Sciatic nerve (tissue), 2 donors: ENCODE measurements around the gene LY6G6D. TPM values are rescaled to one million over a fixed set of nuclear protein-coding genes. Genes with fewer than 3 reads are reported as not detected.
A peak's percentile ranks its signal among the peaks of the same experiment; 100 is the strongest.

Experiments used
- ATAC-seq: fragments of 200-7000 bp; cut with Tn5 transposase; one replicate; pipeline ENCODE4 v1.9.1; 2020; ENCODE audit warnings: mild to moderate bottlenecking, moderate library complexity
- DNase-seq: peaks from one replicate; pipeline ENCODE4 v3.0.0-alpha.2; 2020; ENCODE audit warnings: low spot score
- intact Hi-C: fragments of 100-400 bp; cut with DNase I; formaldehyde crosslinking; loops from one replicate; pipeline ENCODE4 v1.14.2; 2022
- total RNA-seq: library from RNA; stranded (reverse); fragmentation: NEBNext Ultra II Directional; extraction: Animal tissue kit (Norgen Biotek cat#: 25700); gene quantifications from one replicate; pipeline ENCODE4 v1.2.1, GENCODE V29; 2021
- donor health status: DM: no; HTN: no; CAD: no.
- donor health status: DM: no; HTN: no; CAD: no.

LY6G6D gene
- total RNA-seq, 1 donor from 2014 or later, result not detected

GRCh38 chr6:31741815-31742214 lies 26.7 kb downstream of the LY6G6D start:
- intact Hi-C loops, result no loop called here
- ATAC-seq, result no peak

DNA sequence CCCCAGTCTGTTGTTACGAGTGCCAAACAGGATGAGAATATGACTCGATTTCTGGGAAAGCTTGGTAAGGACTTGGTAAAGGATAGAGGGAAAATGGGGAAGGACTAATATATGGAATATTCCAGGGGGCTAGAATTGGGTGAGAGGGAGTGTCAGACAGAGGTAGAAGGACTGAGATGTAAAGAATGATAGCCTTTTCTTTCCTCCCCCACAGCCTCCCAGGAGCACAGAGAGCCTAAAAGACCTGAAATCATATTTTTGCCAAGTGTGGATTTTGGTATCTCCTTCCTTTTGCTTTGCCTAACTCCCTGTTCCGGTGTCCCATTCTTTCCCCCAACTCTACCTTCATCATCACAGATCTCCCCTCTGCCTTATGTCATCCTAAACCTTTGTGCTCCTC lies 27.7 kb downstream of the LY6G6D start:
- DNase-seq, result no peak
- ATAC-seq, result no peak
- intact Hi-C loops, result no loop called here

More at GRCh38 chr6:31741815-31742214, 26.7 kb downstream of the LY6G6D start:
- DNase-seq, result no peak

DNA sequence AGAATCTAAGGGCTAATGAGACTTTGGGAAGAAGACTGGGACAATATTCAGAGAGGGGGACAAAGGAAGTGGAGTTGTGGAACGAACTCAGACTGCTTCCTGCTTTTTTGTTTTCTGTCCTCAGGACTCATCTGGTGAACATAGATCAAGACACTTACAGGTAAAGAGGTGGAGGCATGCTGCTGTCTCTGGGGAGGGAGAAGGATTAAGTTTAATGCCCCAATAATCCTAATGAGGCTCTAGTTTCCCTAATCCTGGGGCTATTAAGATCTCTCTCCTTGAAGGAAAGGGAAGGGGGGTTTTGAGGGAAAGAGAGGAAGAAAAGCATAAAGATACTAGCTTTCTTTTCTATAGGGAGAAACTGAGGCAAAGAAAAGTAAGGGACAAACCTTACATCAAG lies 29.3 kb downstream of the LY6G6D start:
- intact Hi-C loops, result no loop called here
- ATAC-seq, result no peak

GRCh38 chr6:31749301-31750036 lies 34.3 kb downstream of the LY6G6D start:
- intact Hi-C loops, result no loop called here

More for the DNA sequence above, 29.3 kb downstream of the LY6G6D start:
- no peak for DNase-seq

DNA sequence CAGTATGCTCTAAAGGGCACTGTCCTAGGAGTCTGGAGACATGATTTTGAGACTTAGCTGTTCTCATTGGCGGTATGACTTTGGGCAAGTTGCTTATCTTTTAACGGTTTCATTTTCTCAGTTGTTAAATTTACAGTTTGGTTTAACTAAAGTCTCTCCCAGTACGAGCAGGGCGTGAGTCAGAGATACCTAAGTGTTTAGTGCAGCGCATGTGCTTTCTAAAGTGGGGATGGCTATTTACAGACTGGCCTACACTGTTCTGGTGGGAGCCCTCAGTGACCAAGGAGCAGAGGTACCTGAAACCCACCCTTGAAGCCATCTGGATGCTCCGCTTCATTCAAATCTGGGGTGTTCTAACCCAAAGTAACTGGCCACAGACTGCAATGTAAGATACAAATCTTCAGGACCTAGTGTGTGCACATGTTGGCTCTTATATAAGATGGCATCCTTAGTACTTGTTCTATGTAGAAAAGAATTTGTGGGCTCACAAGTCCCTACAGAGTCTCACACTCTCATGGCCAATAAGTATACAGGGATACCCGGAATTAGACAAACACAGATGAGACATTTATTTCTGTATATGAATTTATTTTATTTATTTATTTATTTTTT lies 35.4 kb downstream of the LY6G6D start:
- DNase-seq (no peak), ATAC-seq (no peak)
- intact Hi-C loops, result no loop called here

More at GRCh38 chr6:31749301-31750036, 34.3 kb downstream of the LY6G6D start:
- no peak for DNase-seq
- ATAC-seq, result no peak

- DNase-seq (no peak), ATAC-seq (no peak)
- intact Hi-C loops, result no loop called here
Measured at GRCh38 chr6:31752739-31753319, 37.7 kb downstream of the LY6G6D start.

DNA sequence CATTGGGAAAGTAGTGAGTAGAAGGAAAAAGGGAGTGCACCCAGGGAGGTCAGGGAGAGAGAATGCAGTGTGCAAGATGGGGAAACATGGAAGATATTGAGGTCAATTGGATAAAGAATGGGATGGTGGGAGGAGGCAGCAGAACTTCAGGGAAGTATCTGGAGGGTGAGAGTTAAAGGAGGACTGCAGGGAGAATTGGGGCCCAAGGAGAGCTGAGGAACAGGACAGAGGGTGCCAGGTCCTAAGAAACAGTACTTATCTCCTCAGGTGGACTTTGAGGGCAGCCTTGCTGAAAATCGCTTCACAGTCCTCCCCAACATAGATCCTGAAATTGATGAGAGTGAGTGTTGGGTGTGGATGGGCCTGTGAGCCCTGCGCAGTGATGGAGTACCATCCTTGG lies 43.1 kb downstream of the LY6G6D start:
- DNase-seq, result no peak
- intact Hi-C loops, result no loop called here
- no peak for ATAC-seq

DNA sequence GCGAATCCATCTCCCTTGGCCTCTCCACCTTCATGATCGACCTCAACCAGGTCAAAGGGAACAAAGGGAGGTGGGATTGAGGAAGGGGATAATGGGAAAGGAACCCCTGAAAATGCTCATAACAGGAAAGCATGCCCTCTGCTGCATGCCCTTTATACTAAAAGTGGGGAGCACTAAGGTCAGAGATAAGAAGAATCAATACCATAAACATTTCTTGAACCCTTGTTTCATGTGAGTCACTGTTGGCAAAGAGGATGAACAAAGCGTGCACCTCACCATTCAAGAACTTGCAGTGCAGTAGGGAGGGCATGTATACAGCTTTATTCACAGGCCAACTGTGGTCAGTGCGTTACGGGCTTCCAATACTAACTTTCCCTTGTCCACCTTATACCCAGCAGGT lies 45.6 kb downstream of the LY6G6D start:
- no peak for ATAC-seq
- intact Hi-C loops, result no loop called here
- DNase-seq, result no peak

DNA sequence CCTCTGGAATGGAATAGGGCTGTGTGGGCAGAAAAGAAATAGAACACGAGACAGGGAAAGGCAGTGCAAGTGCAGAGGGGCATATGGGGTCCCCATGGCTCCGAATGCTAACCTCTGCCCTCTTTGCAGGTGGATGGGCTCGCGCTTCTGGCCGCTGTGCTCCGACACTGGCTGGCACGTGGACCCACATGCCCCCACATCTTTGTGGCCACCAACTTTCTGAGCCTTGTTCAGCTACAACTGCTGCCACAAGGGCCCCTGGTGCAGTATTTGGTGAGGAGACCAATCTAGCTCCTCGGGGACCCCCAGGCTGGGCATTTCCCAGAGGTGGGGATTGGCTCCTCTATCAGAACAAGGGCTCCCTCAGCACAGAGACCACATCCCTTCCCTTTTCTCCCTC lies 46.2 kb downstream of the LY6G6D start:
- ATAC-seq, result no peak
- DNase-seq, result no peak
- intact Hi-C loops, result no loop called here

DNA sequence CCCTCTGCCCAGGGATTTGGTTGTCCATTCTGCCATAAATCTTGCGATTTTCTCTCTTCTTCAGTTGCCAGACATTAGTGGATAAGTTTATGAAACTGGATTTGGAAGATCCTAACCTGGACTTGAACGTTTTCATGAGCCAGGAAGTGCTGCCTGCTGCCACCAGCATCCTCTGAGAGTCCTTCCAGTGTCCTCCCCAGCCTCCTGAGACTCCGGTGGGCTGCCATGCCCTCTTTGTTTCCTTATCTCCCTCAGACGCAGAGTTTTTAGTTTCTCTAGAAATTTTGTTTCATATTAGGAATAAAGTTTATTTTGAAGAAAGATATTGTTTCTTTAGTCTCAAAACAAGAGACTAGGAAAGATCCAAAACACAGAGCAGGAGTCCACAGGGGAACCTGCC lies 47.2 kb downstream of the LY6G6D start, which contains the start of gene SAPCD1:
Gene SAPCD1 (plus strand): TSS at position 301 of the 400 bp plus-strand sequence. CDS start 399 bp downstream, outside the sequence.
- ATAC-seq, result no peak
- intact Hi-C loops, result no loop called here
- no peak for DNase-seq

DNA sequence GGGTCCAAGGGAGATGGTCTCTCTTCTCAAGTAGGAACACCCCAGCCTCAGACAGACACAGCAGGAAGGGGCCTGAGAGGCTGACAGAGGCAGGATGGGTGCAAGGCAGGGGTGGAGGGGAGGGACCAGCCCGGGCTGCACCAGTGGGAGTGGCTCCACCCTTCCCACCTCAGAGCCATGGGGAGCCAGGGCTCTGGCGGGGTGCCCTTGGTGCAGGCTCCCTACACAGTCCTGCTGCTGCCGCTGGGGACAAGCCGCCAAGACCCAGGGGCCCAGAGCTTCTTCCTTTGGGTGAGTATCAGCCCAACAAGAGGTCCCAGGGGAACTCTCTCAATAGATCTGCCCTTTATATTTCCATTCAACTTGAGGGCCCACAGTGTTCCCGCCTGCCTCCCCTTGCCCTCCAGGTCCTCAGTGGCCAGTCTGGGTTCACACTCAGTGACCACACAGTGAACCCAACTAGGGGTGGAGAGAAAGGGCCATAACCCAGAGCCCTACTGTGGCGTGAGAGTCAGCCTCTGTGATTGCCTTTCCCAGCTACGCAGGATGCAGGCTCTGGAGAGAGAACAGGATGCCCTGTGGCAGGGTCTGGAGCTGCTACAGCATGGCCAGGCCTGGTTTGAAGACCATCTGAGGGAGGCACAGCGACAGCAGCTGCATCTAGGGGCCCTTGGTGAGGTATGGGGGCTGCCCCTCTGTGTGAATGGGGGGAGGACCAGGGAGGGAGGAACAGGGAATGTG lies 47.9 kb downstream of the LY6G6D start:
- no peak for DNase-seq
- intact Hi-C loops, result no loop called here
- ATAC-seq, result peak; percentile 37

- DNase-seq (no peak), ATAC-seq (peak; percentile 79)
- intact Hi-C loops, result no loop called here
Measured at GRCh38 chr6:31763619-31763940, 48.4 kb downstream of the LY6G6D start.

DNA sequence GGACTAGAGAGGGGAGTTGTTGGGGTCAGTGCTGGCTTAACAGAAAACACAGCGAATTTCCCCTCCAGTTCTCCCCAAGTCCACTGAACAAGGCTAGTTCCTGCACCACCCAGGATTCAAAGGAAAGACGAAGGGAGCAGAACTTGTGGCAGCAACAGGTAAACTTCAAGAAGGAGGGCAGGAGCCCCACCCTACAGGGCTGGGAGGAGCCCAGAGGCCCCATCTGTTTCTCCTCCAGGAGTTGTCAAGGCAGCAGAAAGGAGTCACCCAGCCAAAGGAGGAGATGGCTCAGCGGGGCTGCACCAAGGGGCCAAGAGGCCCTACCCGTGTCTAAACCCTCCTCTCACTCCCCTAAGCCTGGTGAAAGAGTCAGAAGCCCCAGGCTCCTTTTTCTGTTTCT lies 49.0 kb downstream of the LY6G6D start:
- ATAC-seq, result no peak
- no peak for DNase-seq
- intact Hi-C loops, result no loop called here

DNA sequence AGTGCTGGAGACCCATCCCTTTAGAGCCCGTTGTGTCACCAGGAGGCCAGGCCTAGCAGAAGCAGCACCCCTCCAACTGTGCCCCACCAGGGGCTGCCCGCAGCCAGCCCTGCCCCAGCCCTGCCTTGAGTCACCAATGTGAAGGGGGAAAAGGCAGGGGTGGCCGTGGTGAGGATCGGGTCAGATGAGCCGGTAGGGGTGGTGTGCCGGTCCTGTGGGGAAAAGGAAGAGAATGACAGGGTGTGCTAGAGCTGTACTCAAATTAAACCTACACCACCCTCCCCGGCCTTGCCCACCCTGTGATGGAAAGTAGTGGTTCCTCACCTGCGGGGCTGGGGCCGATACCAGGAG lies 50.4 kb downstream of the LY6G6D start:
- DNase-seq (no peak), ATAC-seq (no peak)
- intact Hi-C loops, result no loop called here

GRCh38 chr6:31765910-31766794 lies 51.0 kb downstream of the LY6G6D start:
- intact Hi-C loops, result no loop called here
- DNase-seq (no peak), ATAC-seq (peak; percentile 50)

DNA sequence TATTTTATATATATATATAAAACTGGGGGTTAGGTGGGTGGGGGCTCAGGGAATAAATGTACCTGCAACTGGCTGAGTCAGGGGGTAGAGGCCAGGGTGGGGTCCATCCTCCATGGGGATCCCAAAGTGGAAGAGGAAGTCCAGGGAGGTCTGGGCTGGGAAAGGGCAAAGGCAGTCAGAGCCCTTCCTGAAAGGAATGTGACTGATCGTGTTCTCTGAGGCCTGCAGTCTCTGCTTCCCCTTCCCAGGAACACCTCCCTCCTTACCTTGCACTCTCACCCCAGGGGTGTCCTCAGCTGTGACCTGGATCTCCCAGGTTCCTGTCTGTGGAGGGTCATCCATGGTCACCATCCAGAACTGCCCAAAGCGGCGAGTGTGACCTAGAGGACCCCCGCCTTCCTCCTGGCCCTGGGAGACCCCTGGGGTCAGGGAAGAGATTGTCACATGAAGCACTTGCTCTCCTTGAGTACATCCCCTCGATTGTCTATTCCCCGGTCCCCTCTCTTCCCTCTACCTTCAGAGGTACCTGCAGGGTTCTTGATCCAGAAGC lies 52.0 kb downstream of the LY6G6D start:
- DNase-seq (no peak), ATAC-seq (no peak)
- intact Hi-C loops, result no loop called here
